GM18517 (cell line): ENCODE results near the gene MTFMT.

ENCODE experiments used
- ATAC-seq: cut with Tn5 transposase; IDR thresholded peaks from one replicate; pipeline ENCODE4 v1.9.1; 2021; ENCODE audit warnings: mild to moderate bottlenecking, moderate library complexity; ENCODE audit not compliant: unreplicated experiment

The MTFMT gene

GRCh38 chr15:64989416-64990167 is 39.8 kb downstream of the MTFMT start, which contains the start of gene SPG21:
TSS of gene SPG21 (minus strand) at chr15:64989914. CDS start at chr15:64983569, 6,345 bp downstream.
- peak; percentile 93 for ATAC-seq

DNA sequence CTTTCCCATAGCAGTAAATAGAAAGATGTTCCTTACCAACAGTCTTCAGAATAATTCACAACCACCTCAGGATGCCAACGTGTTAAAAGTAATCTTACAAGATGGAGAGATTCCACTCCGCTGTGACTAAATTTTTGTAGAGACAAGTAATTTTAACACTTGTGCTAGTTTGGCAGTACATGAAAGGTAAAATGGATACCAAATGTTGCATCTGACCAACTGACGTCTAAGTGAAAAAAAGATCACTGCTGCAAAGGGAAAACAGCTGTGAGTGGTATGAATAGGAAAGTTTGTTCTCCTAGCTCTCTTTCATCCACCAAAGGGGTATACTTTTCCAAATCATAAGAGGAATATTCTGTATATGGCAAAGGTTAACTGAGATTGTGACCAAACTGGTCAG is 42.3 kb downstream of the MTFMT start:
- ATAC-seq: no peak

DNA sequence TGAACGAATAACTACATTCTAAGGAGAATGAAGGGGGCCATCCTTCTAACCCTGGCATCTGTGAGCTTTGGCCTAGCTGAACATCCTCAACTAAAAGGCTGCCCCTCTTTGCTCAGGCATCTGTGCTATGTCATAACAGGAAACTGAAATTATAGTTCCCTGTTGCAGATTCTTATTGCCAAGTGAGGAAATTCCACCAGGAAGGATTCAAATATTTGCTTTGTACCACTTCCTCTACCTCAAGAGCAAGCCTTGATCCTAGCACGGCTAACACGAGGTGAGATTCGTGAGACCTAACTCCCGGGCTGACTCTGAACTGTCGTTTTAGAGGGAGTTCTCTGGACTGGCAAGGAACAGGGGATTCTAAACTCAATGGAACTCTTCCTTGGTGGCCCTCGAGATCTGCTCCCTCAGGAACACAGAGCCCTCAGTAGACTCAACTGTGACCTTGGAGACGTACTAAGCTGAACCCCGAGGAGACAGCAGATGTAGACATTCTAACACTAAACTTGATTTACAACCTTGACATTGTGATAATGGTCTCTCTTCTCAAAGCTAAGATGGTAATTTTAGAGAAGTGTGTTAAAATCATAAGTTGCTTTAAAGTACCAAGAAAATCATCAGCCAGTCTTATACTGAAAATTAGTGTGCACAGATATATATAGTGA is 43.9 kb downstream of the MTFMT start:
- no peak for ATAC-seq

DNA sequence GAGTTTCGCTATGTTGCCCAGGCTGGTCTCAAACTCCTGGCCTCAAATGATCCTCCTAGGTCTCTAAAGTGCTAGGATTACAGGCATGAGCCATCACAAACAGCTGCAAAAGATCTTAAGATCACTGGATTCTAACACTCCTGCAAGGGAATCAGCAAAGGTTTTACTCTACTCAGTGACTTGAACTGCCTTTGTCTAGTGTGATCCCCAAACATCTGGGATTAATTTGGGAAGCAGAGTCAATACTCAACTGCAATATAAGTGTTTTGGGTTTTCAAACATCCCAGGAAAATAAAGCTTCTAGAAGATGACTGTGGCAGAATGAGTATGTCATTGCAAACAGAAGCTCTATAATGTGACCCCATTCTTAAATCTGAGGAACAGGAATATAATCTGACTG is 47.0 kb downstream of the MTFMT start:
- no peak for ATAC-seq

- ATAC-seq: no peak
These were observed 47.5 kb downstream of the MTFMT start for GRCh38 chr15:64981812-64982431.

GRCh38 chr15:64979252-64979710 is 50.2 kb downstream of the MTFMT start:
- no peak for ATAC-seq

- ATAC-seq: no peak
These were observed 54.0 kb downstream of the MTFMT start for GRCh38 chr15:64975390-64975789.

- no peak for ATAC-seq
These were observed 58.7 kb downstream of the MTFMT start for GRCh38 chr15:64970698-64971097.

DNA sequence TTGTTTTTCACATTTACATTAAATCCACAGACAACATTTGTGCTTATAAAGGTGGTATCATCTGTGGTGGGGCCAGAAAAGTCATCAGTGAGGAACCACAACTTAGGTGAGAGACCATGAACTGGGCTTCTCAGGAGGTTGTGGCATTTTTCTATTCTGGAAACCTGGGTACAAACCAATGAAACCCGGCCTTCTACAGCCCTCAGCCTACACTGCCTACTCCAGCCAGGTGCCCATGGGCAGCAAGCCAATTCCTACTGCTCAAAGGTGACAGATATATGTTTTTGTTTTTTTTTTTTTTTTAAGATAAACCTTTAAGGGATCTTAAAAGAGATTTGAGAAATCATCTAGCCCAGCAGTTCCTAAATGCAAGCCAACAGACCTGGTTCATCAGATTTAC is 60.0 kb downstream of the MTFMT start:
- no peak for ATAC-seq

DNA sequence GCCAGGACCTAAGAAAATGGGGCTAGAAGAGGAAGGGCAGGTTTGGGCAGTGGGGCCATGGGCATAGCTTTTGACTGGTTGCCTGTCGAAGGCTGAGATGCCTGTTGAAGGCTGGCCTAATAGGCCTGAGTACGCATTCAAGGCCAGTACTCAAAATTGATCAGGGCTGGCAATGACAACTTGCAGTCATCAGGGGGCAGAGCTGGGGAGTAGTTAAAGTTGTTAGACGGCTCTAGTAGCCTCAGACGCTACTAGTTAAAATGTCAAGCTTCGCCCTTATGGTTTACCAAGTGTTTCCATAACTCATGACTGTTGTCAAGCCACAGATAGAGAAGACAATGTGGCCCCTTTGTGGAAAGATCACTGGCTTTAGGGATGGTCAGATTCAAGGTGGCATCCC is 68.4 kb downstream of the MTFMT start:
- no peak for ATAC-seq

- ATAC-seq: no peak
These were observed 69.3 kb downstream of the MTFMT start for GRCh38 chr15:64960153-64960552.

- ATAC-seq: no peak
These were observed 70.3 kb downstream of the MTFMT start for GRCh38 chr15:64959128-64959527.

DNA sequence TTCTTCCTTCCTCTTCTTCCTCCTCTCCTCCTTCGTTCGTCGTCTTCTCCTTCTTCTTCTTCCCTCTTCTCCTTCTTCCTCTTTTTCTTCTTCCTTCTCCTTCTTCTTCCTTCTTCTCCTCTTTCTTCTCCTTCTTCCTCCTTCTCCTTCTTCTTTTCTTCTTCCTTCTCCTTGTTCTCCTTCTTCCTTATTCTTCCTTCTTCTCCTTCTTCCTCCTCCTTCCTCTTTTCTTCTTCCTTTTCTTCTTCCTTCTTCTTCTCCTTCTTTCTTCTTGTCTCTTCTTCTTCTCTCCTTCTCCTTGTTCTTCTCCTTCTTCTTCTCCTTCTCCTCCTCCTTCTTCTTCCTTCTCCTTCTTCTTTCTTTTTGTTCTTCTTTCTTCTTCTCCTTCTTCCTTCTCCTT is 75.0 kb downstream of the MTFMT start:
- ATAC-seq: no peak

GRCh38 chr15:64951777-64952418 is 77.5 kb downstream of the MTFMT start:
- ATAC-seq: no peak
